Measurements from ENCODE around the gene CCDC88A.
"Not testable (repeated sequence)": the region's sequence is repeated elsewhere in the genome, so short reads cannot be mapped to it uniquely, and the experiment has no call there.

The CCDC88A gene

GRCh38 chr2:55302241-55302640 is 117.4 kb downstream of the CCDC88A start:
- no peak for DNase-seq (ENCODE audit: low read depth in 3 of 3)

DNA sequence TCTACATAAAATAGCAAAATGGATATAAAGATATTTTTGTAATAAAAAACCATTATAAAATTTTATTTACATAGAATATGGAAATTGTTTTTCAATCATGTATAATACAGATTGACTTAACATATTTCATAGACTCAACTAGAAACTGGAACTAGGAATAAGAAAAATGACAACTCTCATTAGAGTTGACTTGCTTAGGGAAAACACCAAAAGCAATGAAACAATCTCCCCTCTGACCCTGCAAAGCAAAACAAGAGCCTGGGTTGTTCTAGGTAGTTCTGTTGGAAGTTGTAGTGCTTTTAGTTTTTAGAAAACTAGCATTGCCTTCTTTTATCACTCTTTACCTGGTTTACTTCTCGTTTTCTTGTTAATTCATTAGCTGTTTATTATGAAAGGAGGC is 118.4 kb downstream of the CCDC88A start:
- no peak for DNase-seq (ENCODE audit: low read depth in 3 of 3)

DNA sequence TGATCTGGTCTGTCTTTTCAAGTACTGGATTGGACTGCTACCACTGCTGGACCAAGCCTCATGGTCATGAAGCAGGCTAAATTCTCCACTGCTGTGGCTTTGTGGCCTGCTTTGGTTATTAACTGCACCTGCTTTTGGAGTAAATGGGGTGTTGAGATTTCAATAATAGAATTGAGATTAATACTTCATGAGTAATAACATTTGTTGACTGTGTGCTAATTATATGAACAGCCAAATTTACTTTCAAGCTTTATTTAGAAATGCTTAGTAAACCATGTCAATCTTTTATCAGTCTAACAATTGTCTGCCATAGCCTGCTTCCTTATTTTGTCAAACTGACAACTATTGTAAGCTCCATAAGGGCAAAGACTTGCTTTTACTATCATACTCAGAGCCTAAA is 123.3 kb downstream of the CCDC88A start:
- DNase-seq (ENCODE audit: low read depth in 3 of 3), result no peak

- DNase-seq (ENCODE audit: low read depth in 3 of 3), result no peak
These were observed 136.6 kb downstream of the CCDC88A start for GRCh38 chr2:55283083-55283482.

- peak; percentile 71 to 84 (median 74) for DNase-seq (ENCODE audit: low read depth in 3 of 3)
These were observed 137.3 kb downstream of the CCDC88A start for GRCh38 chr2:55282110-55282917.

- not testable (repeated sequence) for DNase-seq (ENCODE audit: low read depth in 3 of 3)
These were observed 138.7 kb downstream of the CCDC88A start for GRCh38 chr2:55280851-55281546.

DNA sequence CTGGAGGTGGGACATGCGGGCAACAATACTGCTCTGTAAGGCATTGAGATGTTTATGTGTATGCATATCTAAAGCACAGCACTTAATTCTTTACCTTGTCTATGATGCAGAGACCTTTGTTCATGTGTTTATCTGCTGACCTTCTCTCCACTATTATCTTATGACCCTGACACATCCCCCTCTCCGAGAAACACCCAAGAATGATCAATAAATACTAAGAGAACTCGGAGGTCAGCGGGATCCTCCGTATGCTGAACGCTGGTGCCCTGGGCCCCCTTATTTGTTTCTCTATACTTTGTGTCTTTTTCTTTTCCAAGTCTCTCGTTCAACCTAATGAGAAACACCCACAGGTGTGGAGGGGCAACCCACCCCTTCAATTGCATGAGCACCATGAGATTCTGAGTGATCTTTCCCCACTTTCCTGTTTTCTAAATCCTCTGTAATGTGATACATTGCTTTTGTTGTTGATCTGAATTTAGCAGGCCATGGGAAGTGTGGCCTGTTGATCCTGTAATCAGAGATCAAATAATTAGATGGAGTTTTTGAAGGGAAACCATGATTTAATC is 139.7 kb downstream of the CCDC88A start:
- not testable (repeated sequence) for DNase-seq (ENCODE audit: low read depth in 3 of 3)

DNA sequence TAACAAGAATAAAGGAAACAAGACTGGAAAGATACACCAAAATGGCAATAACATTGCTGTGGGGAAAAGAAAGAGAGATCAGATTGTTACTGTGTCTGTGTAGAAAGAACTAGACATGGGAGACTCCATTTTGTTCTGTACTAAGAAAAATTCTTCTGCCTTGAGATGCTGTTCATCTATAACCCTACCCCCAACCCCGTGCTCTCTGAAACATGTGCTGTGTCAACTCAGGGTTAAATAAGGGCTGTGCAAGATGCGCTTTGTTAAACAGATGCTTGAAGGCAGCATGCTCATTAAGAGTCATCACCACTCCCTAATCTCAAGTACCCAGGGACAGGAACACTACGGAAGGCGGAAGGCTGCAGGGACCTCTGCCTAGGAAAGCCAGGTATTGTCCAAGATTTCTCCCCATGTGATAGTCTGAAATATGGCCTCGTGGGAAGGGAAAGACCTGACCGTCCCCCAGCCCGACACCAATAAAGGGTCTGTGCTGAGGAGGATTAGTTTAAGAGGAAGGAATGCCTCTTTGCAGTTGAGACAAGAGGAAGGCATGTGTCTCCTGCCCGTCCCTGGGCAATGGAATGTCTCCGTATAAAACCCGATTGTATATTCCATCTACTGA is 140.3 kb downstream of the CCDC88A start:
- DNase-seq (ENCODE audit: low read depth in 3 of 3), result not testable (repeated sequence)

- no peak for DNase-seq (ENCODE audit: low read depth in 3 of 3)
These were observed 142.3 kb downstream of the CCDC88A start for GRCh38 chr2:55277310-55277709.

GRCh38 chr2:55274346-55274745 is 145.3 kb downstream of the CCDC88A start:
- not testable (repeated sequence) for DNase-seq (ENCODE audit: low read depth in 3 of 3)

DNA sequence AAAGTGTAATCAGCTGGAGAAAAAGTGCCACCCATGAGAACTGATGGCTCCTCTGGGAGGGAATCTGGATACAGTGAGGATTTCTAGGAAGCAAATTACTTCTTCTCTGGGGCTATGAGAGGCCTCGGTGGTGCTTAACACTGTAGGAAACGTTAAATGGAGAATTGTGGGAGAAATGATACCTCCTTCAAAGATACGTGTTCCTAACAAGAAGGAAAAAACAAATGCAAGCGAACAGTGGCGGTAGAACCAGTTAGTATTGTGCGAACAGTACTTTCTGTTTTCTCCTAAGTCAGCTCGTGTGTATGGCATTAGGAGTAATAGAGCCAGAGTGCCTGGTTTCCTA is 150.0 kb downstream of the CCDC88A start:
- no peak for DNase-seq (ENCODE audit: low read depth in 3 of 3)

- peak; percentile 85 to 93 (median 86) for DNase-seq (ENCODE audit: low read depth in 3 of 3)
These were observed 150.6 kb downstream of the CCDC88A start, which contains the start of gene MTIF2 for GRCh38 chr2:55268907-55269644. TSS of gene MTIF2 (minus strand) at chr2:55269231. CDS start at chr2:55263858, 5,373 bp downstream.

DNA sequence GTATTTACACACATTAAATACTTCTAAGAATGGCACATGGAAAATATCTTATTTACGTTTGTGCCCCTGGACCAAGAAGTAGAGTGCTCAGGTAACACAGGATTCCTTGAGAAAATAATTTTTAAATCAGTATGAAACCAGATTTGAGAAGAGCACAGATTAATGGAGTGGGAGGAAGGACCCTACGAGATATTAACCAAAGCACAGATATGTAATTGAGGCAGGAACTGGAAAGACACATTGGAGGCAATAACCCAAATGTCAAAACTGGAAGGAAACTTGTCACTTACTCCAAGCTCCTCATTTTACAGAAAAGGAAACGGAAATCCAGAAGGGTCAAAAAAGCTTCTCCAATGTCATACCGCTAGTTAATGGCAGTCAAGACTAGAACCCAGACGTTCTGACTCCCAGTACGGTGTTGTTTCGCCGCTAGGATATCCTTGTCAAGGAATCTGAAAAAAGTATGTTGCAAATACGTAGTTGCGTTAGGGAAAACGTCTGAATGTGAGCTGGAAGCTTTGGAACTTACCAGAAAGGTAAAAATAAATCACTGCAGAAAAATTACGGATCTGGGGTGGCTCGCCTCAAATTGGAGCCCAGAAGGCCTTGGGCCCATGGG is 151.3 kb downstream of the CCDC88A start:
- DNase-seq (ENCODE audit: low read depth in 3 of 3), result no peak

- not testable (repeated sequence) for DNase-seq (ENCODE audit: low read depth in 3 of 3)
These were observed 160.1 kb downstream of the CCDC88A start for GRCh38 chr2:55259586-55259985.

DNA sequence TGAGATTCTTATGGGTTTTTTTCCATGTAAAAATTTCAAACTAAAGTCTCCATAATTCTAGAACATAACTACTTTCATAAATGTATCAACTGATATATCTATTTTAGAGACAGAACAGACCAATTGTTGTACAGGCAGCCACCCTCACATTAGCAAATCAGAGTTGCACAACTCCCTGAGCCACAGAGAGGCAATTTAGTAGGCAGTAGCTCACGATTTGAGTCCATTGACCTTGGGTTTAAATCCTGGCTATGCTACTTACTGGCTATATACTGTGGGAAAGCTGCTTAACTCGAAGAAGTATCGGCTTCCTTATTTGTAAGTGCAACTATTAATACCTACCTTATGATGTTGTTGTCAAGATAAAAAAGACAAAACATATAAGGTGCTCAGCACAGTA is 166.8 kb downstream of the CCDC88A start:
- no peak for DNase-seq (ENCODE audit: low read depth in 3 of 3)

DNA sequence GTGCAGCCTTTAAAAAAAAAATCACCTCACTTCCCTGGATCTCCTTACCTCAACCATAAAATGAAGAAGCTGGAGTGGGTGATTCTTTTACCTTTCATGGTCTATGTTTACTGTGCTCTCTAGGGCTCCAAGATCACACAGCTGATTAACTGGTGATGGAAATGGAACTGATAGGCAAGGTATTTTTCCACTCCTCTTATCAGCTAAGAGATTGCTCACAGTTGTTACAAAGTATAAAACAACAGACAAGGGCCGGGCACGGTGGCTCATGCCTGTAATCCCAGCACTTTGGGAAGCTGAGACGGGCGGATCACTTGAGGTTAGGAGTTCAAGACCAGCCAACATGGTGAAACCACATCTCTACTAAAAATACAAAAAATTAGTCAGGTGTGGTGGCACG is 172.6 kb downstream of the CCDC88A start:
- no peak for DNase-seq (ENCODE audit: low read depth in 3 of 3)

DNA sequence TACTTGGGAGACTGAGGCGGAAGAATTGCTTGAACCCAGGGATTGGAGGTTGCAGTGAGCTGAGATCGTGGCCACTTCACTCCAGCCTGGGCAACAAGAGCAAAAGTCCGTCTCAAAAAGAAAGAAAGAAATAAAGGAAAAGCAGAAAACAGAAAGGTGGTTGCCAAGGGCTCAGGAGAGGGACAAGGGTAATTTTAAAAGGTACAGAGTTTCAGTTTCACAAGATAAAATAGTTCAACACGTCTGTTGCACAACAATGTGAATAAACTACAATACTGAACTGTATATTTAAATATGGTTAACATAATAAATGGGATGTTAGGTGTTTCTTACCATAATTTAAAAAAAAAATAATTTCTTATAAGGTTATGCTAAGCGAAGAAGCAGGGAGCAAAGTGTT is 174.2 kb downstream of the CCDC88A start:
- DNase-seq (ENCODE audit: low read depth in 3 of 3), result no peak

DNA sequence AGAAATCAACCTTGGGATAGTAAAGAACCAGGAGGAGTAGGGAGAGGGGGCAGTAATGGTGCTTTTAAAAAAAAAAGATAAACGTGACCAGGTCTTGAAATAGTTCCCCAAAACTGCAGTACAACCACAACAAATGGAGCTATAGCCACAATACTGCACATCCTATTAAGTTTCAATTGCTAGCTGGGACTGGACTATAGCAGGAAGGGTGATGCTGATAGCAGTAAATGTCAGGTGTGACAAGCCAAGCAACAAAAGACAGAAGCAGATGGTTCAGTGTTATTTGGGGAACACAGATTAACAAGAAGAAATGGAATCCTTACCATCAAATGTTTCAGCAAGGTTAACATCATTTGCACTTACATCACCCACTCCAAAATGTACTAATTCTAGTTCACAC is 177.0 kb downstream of the CCDC88A start:
- no peak for DNase-seq (ENCODE audit: low read depth in 3 of 3)

DNA sequence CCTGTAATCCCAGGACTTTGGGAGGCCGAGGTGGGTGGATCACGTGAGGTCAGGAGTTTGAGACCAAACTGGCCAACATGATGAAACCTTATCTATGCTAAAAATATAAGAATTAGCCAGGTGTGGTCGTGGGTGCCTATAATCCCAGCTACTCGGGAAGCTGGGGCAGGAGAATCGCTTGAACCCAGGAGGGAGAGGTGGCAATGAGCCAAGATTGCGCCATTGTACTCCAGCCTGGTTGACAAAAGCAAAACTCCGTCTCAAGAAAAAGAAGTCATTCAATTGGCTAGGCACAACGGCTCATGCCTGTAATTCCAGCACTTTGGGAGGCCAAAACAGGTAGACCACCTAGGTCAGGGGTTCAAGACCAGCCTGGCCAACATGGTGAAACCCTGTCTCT is 178.1 kb downstream of the CCDC88A start:
- not testable (repeated sequence) for DNase-seq (ENCODE audit: low read depth in 3 of 3)

GRCh38 chr2:55239656-55240222 is 179.9 kb downstream of the CCDC88A start:
- no peak for DNase-seq (ENCODE audit: low read depth in 3 of 3)
